HepG2 (cell line): ENCODE data around the gene FAM241B. TPM values are rescaled to one million over a fixed set of nuclear protein-coding genes. Genes with fewer than 3 reads are reported as not detected.

Experiments
- ATAC-seq: fragments of 200-7000 bp; cut with Tn5 transposase; 3 replicates; pipeline ENCODE4 v1.9.1; 2020; ENCODE audit warnings: mild to moderate bottlenecking, moderate library complexity
- BruUV-seq: library from RNA; stranded (reverse); fragments of 400-500 nt; replicated peaks from 2 replicates; lab custom pipeline; 2021; lab: Mats Ljungman, UMichigan
- CTCF ChIA-PET: fragments of 300-600 bp; formaldehyde crosslinking; extraction: SDS; loops from one replicate; lab custom pipeline; 2021; ENCODE audit warnings: low total read pairs, inconsistent platforms, low intra/inter-chr PET ratio; lab: Yijun Ruan, JAX
- POLR2A ChIA-PET: fragments of 350-600 bp; sonication (Branson Sonifier 250); formaldehyde crosslinking; loops from one replicate; lab custom pipeline; 2020; ENCODE audit warnings: antibody characterized with exemption, inconsistent platforms; lab: Yijun Ruan, JAX
- DNase-seq: peaks from one replicate; pipeline ENCODE4 v3.0.0-alpha.2; 2015; ENCODE audit warnings: low spot score
- FAIRE-seq: peaks from 3 replicates; lab custom pipeline; 2011; peaks lifted over from hg19 to GRCh38; lab: Jason Lieb, UNC
- H2AFZ ChIP-seq: one replicate; pipeline ENCODE4 v1.6.1; 2011; ENCODE audit warnings: low read length, inconsistent platforms
- H3K27ac ChIP-seq: fragments of 300-600 bp; 3 replicates; pipeline ENCODE4 v1.8.0; 2011; ENCODE audit warnings: mixed run types, mild to moderate bottlenecking, mixed read lengths, low read length, inconsistent platforms; ENCODE audit not compliant: insufficient read depth; ENCODE audit errors: extremely low read length
- H3K27me3 ChIP-seq, 2 experiments: fragments of 200-600 bp in 1 of 2; 2 replicates in 1 of 2; 3 replicates in 1 of 2; pipeline versions ENCODE4 v1.6.0 to v1.8.0; 2011; ENCODE audit warnings: low read length in 2 of 2, mild to moderate bottlenecking in 2 of 2, moderate library complexity in 2 of 2, inconsistent platforms in 1 of 2; ENCODE audit not compliant: insufficient read depth in 2 of 2, control insufficient read depth in 1 of 2
- H3K36me3 ChIP-seq, 2 experiments: fragments of 200-600 bp in 1 of 2; replicated peaks in 1 of 2; 2 replicates in 1 of 2; 3 replicates in 1 of 2; pipeline versions ENCODE4 v1.5.1 to v1.8.0; 2011; ENCODE audit warnings: low read length in 2 of 2, inconsistent platforms in 1 of 2; ENCODE audit not compliant: insufficient read depth in 2 of 2, control insufficient read depth in 1 of 2
- H3K4me1 ChIP-seq: 2 replicates; pipeline ENCODE4 v1.5.1; 2012; ENCODE audit warnings: low read length, inconsistent platforms; ENCODE audit not compliant: insufficient read depth
- H3K4me2 ChIP-seq: 2 replicates; pipeline ENCODE4 v1.6.0; 2011; ENCODE audit warnings: low read depth, low read length, inconsistent platforms
- H3K4me3 ChIP-seq, 3 experiments: fragments of 200-600 bp in 1 of 3; sonication (generic), shearing (Covaris generic) in 1 of 3; replicated peaks in 1 of 3; 2 replicates each; pipeline ENCODE4 v1.5.1; 2011 to 2016; ENCODE audit warnings: low read length in 3 of 3, inconsistent platforms in 2 of 3, low read depth in 2 of 3, mild to moderate bottlenecking in 2 of 3, control low read depth in 1 of 3, mixed read lengths in 1 of 3; ENCODE audit not compliant: insufficient read depth in 1 of 3
- H3K79me2 ChIP-seq: one replicate; pipeline ENCODE4 v1.6.1; 2011; ENCODE audit warnings: low read length, inconsistent platforms; ENCODE audit not compliant: insufficient read depth
- H3K9ac ChIP-seq: 2 replicates; pipeline ENCODE4 v1.6.0; 2011; ENCODE audit warnings: mild to moderate bottlenecking, low read depth, low read length, inconsistent platforms; ENCODE audit not compliant: insufficient read depth
- H3K9me3 ChIP-seq: 2 replicates; pipeline ENCODE4 v1.5.1; 2012; ENCODE audit warnings: mild to moderate bottlenecking, low read length
- H4K20me1 ChIP-seq: 2 replicates; pipeline ENCODE4 v1.6.0; 2011; ENCODE audit warnings: inconsistent platforms, mild to moderate bottlenecking, low read length, moderate library complexity; ENCODE audit not compliant: insufficient read depth
- ELF3 ChIP-seq: IDR thresholded peaks from 2 replicates; pipeline ENCODE4 v1.6.1; 2016; ENCODE audit warnings: missing genetic modification reagents, missing compliant biosample characterization
- HNF4A ChIP-seq: sonication (generic); formaldehyde crosslinking; IDR thresholded peaks from 2 replicates; pipeline ENCODE4 v1.4.0; 2020; ENCODE audit warnings: missing genetic modification reagents
- JUNB ChIP-seq: sonication (generic); formaldehyde crosslinking; IDR thresholded peaks from 2 replicates; pipeline ENCODE4 v1.8.0; 2022; ENCODE audit warnings: missing genetic modification reagents, mild to moderate bottlenecking, borderline replicate concordance
- RBM39 ChIP-seq: fragments of 200-400 bp; formaldehyde crosslinking; IDR thresholded peaks from one replicate; pipeline ENCODE4 v1.6.1; 2018; ENCODE audit warnings: antibody characterized with exemption, mild to moderate bottlenecking, low read depth, low read length; ENCODE audit not compliant: poor library complexity, severe bottlenecking
- ZBTB1 ChIP-seq: sonication (generic); formaldehyde crosslinking; IDR thresholded peaks from 2 replicates; pipeline ENCODE4 v1.4.0; 2020; ENCODE audit warnings: missing genetic modification reagents, borderline replicate concordance
- WGBS: methylation state at CpG from one replicate; pipeline ENCODE4 v1.1.6; 2017; ENCODE audit warnings: low lambda C conversion rate; 5-methylcytosine and 5-hydroxymethylcytosine counted together
- in situ Hi-C: cut with HindIII; loops from 2 replicates; pipeline ENCODE4 v1.10.0; 2017; ENCODE audit warnings: low pct_unique_long_range_greater_than_20kb; ENCODE audit not compliant: extremely low pct_ligation_motif_present
- intact Hi-C: fragments of 100-400 bp; cut with micrococcal nuclease; formaldehyde crosslinking; loops from one replicate; pipeline ENCODE4 v1.10.0; 2022; ENCODE audit not compliant: unreplicated experiment
- polyA plus RNA-seq, 8 experiments: library from polyadenylated mRNA; depleted of rRNA in 3 of 8; stranded (reverse) in 7 of 8; unstranded in 1 of 8; fragments of >200 nt; fragmentation: Illumina TruSeq in 4 of 8; extraction: Trizol in 4 of 8; gene quantifications; 2 replicates each; pipeline versions ENCODE4 v1.2.1 to v1.2.3, GENCODE V29; 2011 to 2016; ENCODE audit warnings: low read depth in 4 of 8, missing spikeins in 1 of 8, mixed read lengths in 1 of 8; ENCODE audit not compliant: insufficient read depth in 1 of 8
- total RNA-seq, 5 experiments: library from RNA; depleted of rRNA; stranded (reverse); fragments of >200 nt; fragmentation: Illumina TruSeq; extraction: Trizol; gene quantifications; 2 replicates each; pipeline ENCODE4 v1.2.3, GENCODE V29; 2016; ENCODE audit warnings: low read depth in 1 of 5
- TF ChIP-seq, protein P1 (sequence below): sonication (generic); formaldehyde crosslinking; IDR thresholded peaks from 2 replicates; pipeline ENCODE4 v1.5.0; 2020; ENCODE audit warnings: mild to moderate bottlenecking, missing genetic modification reagents
- TF ChIP-seq, protein P2 (sequence below): sonication (generic); formaldehyde crosslinking; IDR thresholded peaks from 2 replicates; pipeline ENCODE4 v1.5.0; 2020; ENCODE audit warnings: mild to moderate bottlenecking, missing genetic modification reagents, borderline replicate concordance
- TF ChIP-seq, protein P3 (sequence below): sonication (generic); formaldehyde crosslinking; IDR thresholded peaks from 2 replicates; pipeline ENCODE4 v1.9.0; 2021; ENCODE audit warnings: missing genetic modification reagents, mild to moderate bottlenecking, borderline replicate concordance
- TF ChIP-seq, protein P4 (sequence below): IDR thresholded peaks from 2 replicates; pipeline ENCODE4 v1.6.1; 2016; ENCODE audit warnings: mild to moderate bottlenecking, missing biosample characterization, missing genetic modification reagents

The FAM241B gene
- total and polyA plus RNA-seq, 2 of the 13 experiments (the other 11 are each of a cell fraction or from before 2014, with no cell fraction given), result 1.9 to 4.0 TPM

DNA sequence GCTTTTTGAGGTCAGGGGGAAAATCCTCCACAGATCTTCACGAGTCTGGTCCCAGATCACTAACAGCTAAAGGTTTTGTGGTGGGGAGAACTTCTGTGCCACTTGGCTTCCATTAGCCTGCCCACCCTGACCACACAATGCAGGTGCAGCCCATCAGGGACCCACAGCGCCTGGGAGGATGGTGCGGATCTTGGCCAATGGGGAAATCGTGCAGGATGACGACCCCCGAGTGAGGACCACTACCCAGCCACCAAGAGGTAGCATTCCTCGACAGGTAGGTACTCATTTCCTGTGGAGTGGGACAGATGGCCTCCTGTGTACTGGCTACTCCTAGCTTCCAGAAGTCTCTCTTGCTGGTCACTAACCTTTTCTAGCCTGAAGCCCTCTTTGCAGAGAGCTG is 1.5 kb downstream of the FAM241B start (continued):
- TF ChIP-seq, protein P1, sequence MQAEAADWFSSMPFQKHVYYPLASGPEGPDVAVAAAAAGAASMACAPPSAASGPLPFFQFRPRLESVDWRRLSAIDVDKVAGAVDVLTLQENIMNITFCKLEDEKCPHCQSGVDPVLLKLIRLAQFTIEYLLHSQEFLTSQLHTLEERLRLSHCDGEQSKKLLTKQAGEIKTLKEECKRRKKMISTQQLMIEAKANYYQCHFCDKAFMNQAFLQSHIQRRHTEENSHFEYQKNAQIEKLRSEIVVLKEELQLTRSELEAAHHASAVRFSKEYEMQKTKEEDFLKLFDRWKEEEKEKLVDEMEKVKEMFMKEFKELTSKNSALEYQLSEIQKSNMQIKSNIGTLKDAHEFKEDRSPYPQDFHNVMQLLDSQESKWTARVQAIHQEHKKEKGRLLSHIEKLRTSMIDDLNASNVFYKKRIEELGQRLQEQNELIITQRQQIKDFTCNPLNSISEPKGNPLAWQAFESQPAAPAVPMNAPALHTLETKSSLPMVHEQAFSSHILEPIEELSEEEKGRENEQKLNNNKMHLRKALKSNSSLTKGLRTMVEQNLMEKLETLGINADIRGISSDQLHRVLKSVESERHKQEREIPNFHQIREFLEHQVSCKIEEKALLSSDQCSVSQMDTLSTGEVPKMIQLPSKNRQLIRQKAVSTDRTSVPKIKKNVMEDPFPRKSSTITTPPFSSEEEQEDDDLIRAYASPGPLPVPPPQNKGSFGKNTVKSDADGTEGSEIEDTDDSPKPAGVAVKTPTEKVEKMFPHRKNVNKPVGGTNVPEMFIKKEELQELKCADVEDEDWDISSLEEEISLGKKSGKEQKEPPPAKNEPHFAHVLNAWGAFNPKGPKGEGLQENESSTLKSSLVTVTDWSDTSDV, result no peak
- TF ChIP-seq ZBTB1 (CRISPR knock-in tag) (no peak), ELF3 (CRISPR knock-in tag) (no peak), JUNB (CRISPR knock-in tag) (no peak)

DNA sequence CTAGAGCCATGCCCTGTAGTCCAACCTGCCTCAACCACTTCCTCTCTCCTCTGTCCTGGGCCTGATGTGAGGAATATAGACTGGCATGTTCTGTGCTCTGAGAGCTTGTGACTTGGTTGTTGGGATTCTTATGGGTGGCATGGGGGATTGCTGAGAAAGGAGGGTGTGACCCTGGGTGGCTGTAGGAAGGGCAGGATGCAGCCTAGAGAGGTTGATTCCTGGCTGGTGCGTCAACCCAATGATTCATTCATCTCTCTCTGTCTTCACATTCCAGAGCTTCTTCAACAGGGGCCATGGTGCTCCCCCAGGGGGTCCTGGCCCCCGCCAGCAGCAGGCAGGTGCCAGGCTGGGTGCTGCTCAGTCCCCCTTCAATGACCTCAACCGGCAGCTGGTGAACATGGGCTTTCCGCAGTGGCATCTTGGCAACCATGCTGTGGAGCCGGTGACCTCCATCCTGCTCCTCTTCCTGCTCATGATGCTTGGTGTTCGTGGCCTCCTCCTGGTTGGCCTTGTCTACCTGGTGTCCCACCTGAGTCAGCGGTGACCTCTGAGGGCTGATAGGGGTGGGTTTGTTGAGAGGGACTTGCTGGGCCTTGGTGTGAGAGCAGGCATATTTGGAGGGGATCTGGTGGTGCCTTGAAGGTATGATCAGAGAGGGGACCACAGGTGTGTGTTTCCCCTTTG is 2.6 kb downstream of the FAM241B start:
- Histone ChIP-seq H2AFZ (no peak overlapping the region), H3K9ac (no peak overlapping the region), H3K4me3 (no peak overlapping the region), H3K9me3 (no peaks in the 10 kb centered on the region), H3K27ac (no peak overlapping the region), H3K4me2 (no peak overlapping the region), H3K79me2 (no peaks in the 10 kb centered on the region), H3K4me1 (no peaks in the 10 kb centered on the region), H3K27me3 (peaks cover 0 to 6% of the 10 kb centered on the region in 2 experiments; a peak in 1 of 5 replicates), H3K36me3 (no peaks in the 10 kb centered on the region), H4K20me1 (no peaks in the 10 kb centered on the region)
- FAIRE-seq, result no peak
- POLR2A ChIA-PET, result no interaction called here
- CTCF ChIA-PET, result no interaction called here
- 68% methylated on average over 5 of the region's 7 CpGs for WGBS
- ATAC-seq, result no peak
- intact Hi-C loops (no loop called here), in situ Hi-C loops (no loop called here)
- no TSS peak for BruUV-seq
- DNase-seq, result no peak
- no peak for TF ChIP-seq RBM39
- TF ChIP-seq, protein P2, sequence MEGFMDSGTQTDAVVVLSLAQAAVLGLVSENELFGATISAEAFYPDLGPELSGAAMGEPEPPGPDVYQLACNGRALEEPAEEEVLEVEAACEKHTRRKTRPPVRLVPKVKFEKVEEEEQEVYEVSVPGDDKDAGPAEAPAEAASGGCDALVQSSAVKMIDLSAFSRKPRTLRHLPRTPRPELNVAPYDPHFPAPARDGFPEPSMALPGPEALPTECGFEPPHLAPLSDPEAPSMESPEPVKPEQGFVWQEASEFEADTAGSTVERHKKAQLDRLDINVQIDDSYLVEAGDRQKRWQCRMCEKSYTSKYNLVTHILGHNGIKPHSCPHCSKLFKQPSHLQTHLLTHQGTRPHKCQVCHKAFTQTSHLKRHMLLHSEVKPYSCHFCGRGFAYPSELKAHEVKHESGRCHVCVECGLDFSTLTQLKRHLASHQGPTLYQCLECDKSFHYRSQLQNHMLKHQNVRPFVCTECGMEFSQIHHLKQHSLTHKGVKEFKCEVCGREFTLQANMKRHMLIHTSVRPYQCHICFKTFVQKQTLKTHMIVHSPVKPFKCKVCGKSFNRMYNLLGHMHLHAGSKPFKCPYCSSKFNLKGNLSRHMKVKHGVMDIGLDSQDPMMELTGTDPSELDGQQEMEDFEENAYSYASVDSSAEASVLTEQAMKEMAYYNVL (CRISPR knock-in tag), result no peak
- TF ChIP-seq HNF4A (CRISPR knock-in tag), result no peak
- TF ChIP-seq, protein P3, sequence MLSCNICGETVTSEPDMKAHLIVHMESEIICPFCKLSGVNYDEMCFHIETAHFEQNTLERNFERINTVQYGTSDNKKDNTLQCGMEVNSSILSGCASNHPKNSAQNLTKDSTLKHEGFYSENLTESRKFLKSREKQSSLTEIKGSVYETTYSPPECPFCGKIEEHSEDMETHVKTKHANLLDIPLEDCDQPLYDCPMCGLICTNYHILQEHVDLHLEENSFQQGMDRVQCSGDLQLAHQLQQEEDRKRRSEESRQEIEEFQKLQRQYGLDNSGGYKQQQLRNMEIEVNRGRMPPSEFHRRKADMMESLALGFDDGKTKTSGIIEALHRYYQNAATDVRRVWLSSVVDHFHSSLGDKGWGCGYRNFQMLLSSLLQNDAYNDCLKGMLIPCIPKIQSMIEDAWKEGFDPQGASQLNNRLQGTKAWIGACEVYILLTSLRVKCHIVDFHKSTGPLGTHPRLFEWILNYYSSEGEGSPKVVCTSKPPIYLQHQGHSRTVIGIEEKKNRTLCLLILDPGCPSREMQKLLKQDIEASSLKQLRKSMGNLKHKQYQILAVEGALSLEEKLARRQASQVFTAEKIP (CRISPR knock-in tag), result no peak
- TF ChIP-seq, protein P4, sequence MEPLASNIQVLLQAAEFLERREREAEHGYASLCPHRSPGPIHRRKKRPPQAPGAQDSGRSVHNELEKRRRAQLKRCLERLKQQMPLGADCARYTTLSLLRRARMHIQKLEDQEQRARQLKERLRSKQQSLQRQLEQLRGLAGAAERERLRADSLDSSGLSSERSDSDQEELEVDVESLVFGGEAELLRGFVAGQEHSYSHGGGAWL, result no peak
